Measurements from ENCODE around the gene CENPF.
A peak's percentile ranks its signal among the peaks of the same experiment; 100 is the strongest.
"Not testable (repeated sequence)": the region's sequence is repeated elsewhere in the genome, so short reads cannot be mapped to it uniquely, and the experiment has no call there.

Gene CENPF, protein sequence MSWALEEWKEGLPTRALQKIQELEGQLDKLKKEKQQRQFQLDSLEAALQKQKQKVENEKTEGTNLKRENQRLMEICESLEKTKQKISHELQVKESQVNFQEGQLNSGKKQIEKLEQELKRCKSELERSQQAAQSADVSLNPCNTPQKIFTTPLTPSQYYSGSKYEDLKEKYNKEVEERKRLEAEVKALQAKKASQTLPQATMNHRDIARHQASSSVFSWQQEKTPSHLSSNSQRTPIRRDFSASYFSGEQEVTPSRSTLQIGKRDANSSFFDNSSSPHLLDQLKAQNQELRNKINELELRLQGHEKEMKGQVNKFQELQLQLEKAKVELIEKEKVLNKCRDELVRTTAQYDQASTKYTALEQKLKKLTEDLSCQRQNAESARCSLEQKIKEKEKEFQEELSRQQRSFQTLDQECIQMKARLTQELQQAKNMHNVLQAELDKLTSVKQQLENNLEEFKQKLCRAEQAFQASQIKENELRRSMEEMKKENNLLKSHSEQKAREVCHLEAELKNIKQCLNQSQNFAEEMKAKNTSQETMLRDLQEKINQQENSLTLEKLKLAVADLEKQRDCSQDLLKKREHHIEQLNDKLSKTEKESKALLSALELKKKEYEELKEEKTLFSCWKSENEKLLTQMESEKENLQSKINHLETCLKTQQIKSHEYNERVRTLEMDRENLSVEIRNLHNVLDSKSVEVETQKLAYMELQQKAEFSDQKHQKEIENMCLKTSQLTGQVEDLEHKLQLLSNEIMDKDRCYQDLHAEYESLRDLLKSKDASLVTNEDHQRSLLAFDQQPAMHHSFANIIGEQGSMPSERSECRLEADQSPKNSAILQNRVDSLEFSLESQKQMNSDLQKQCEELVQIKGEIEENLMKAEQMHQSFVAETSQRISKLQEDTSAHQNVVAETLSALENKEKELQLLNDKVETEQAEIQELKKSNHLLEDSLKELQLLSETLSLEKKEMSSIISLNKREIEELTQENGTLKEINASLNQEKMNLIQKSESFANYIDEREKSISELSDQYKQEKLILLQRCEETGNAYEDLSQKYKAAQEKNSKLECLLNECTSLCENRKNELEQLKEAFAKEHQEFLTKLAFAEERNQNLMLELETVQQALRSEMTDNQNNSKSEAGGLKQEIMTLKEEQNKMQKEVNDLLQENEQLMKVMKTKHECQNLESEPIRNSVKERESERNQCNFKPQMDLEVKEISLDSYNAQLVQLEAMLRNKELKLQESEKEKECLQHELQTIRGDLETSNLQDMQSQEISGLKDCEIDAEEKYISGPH (N-terminal part only)

DNA sequence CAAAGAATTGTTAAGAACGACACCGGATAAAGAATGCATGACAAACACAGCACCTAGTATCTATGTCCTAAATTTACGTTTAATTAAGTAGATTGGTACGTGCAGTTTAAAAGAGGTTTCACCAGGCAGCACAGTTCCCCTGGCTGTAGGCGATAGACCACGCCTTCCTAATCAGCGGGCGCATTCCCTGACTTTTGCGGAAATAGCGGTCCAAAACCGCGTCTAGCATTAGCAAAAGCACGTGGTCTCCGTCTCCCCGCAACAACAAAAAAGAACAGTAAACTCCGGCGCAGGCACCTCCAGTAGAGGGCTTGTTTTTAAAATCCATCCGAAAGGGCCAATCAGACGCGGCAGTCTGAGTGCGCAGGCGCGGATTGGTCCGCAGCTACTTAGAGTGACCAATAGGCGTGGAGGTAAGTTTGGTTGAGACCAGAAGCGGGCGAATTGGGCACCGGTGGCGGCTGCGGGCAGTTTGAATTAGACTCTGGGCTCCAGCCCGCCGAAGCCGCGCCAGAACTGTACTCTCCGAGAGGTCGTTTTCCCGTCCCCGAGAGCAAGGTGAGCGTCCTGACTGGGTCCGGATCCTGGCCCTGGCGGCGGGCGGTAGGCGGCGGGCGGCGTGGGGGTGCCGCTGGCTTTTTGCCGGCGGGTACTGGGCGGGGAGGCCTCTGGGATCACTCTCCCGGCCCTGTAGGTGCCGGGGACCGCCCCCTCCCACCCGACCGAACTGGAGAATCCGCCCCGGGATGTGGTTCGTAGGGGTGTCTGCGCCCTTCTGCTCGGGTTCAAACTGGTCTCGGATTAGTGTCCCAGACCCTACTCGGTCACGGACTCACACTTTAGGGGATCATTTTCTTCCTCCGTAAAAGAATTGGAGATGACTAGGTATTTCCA is at the start of gene CENPF:
TSS of gene CENPF (plus strand) at position 432 of the 894 bp plus-strand sequence. CDS start 10,560 bp downstream, outside the sequence.
- DNase-seq: peak; percentile 99

DNA sequence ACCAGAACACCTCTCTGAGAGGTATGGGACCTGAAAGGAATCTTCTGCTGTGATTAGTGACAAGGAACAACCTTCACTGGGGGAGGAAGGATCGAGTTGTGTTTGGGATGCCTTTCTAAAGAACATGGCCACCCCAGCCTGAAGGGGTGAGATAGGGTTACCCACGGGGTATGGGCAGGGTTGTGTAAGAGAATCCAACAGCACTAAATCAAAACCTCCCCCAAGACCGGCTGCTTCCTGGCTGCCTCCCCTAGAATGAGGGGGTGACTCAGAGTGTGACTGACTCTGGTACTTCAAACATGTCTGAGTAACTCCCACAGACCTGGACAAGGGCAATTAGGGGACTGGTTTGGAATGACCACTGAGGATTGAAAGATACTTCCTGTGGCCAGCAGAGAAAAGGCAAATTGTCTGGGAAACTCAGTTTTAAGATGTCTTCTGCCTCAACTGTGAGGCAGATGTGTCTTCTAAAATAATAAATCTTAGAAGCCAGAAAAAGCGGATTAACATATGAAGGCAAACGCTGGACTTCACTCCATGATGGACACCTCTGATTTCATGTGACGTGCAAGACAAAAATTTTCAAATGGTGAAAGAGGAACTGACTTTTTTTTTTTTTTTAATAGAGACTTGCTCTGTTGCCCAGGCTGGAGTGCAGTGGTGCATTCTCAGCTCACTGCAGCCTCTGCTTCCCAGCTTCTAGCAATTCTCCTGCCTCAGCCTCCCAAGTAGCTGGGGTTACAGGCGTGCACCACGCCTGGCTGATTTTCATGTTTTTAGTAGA is 44.9 kb upstream of the CENPF start:
- no peak for DNase-seq

DNA sequence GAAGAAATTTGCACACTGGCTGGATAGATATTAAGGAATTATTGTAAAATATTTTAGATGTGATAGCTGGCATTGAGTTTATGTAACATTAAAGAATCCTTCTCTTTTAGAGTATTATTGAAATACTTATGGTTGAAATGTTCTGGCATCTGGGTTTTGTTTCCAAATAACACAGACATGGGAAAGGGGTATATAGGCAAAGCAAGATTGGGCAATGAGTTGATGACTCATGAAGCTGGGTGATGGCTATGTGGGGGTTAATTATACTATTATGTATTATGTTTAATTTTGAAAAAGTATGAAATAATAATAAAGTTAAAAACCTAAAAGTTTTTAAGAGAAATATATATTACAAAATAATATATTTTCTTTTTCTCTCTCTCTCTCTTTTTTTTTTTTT is 39.1 kb upstream of the CENPF start:
- no peak for DNase-seq

- no peak for DNase-seq
Observed at GRCh38 chr1:214565310-214565709, 37.7 kb upstream of the CENPF start.

- DNase-seq: no peak
Observed at GRCh38 chr1:214566158-214567104, 36.6 kb upstream of the CENPF start.

DNA sequence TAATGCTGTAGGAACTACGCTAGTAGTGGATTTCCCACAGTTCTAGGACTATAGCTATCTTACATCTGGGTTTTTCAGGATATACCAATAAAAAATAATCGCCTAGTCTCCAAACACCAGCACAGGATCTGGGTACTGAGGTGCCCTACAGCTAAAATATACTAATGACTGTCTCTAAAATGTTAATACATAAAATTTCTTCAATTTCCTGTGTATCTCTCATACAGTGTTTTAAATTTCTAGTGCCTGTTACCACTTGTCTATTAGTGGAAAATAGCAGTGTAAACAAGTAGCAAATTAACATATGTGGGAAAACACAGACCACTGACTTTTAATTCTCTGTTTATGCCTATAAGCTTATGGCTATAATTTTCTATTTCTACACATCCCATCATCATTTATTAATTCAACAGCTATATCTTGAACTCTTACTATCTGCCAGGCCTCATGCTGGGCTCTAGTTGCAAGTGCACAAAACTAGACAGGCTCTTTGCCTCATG is 35.5 kb upstream of the CENPF start:
- DNase-seq: no peak

DNA sequence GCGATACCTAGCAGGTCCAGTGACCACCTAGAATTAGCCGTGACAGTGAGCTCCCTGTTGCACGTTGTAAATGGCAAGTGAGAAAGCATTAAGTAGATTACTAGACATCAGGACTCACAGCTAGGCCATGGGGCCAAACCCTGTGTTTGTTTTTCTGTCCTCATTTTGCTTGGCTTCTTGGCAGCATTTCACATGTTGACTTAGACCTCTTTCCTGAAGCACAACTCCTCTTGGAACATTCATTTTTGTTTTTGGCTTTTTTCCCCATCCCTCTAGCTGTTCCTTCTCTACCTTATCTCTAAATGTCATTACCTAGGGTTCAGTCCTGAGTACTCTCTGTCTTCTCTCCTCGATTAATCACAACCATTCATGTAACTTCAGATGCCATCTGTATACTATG is 34.7 kb upstream of the CENPF start:
- no peak for DNase-seq

GRCh38 chr1:214569357-214570004 is 33.5 kb upstream of the CENPF start:
- DNase-seq: no peak

GRCh38 chr1:214570442-214570841 is 32.6 kb upstream of the CENPF start:
- no peak for DNase-seq

GRCh38 chr1:214571281-214571680 is 31.7 kb upstream of the CENPF start:
- DNase-seq: no peak

- no peak for DNase-seq
Observed at GRCh38 chr1:214573386-214574318, 29.3 kb upstream of the CENPF start.

DNA sequence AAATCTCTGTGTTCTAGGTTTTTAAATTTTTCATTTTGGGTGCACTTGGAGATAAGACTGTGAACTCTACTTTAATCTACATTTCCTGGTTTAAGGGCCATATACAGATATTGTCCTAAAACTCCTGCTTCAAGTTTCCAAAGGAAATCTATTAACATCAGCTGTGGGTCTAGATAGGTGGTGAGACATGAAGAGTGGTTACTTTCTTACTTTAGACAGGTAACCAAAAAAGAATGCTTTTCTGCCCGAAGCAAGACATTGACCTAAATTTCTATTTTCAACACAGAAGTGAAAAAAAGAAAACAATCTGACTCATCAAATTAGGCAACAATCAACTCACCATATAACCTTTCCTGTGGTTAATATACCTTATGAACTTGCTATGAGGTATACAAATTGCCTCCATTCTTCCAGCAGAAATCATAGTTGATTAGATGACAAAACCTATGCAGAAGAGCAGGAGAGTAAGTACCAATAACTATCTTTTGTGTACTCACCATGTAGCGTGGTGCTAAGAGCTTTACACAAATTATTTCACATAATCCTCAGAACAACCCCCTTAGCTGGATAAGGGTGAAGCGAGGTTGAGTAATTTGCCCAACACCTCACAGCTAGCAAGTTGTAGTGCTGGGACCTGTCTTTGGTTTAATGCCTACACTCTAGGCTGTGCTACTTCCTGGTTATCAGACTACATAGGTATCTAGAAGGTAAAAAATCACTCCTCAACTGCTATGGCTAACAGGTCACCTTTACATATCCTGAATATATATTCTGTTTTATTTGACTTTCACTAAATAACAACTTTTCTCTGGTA is 28.2 kb upstream of the CENPF start:
- no peak for DNase-seq

GRCh38 chr1:214576120-214576519 is 26.9 kb upstream of the CENPF start:
- DNase-seq: not testable (repeated sequence)

DNA sequence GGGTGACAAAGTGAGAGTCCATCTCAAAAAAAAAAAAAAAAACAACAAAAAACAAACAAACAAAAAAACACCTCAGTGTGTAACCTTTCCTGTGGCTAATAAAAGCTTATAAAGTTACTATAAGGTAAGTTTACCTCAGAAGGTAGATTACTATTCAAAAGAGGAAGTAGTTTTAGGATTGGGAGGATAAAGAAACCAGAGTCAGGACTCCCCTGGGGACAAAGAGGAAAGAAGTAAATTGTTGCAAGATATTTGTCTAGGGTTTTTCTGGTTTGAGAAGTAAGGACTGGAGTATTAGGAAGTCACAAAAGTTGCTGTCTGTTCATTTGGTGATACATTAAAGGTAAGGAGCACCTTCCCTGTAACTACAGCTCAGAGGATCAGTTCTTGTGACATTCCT is 23.8 kb upstream of the CENPF start:
- DNase-seq: no peak

DNA sequence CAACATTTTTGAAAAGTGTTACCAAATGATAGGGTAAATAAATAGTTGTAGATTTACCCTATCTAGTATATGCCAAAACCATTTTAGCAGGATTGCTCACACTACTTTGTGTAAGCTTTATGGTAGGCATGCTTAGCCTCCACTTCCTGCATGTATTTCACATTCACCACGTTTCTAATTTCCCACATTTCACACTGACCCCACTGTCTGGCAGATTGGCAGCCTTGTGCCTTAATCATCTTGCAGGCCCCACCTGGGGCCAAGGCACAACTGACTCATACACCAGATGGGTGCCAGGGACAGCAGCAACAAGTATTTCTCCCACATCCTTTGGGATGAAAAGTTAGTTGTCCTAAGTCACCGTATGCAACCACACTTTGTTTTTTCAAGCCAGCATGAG is 21.2 kb upstream of the CENPF start:
- no peak for DNase-seq

- no peak for DNase-seq
Observed at GRCh38 chr1:214582289-214582891, 20.6 kb upstream of the CENPF start.

- DNase-seq: no peak
Observed at GRCh38 chr1:214583113-214583512, 19.9 kb upstream of the CENPF start.

All from NCI-H1092 (cell line).